GM12801 (cell line): ENCODE results near the gene PERM1.

Source experiments
- CTCF ChIP-seq: IDR thresholded peaks from one replicate; pipeline ENCODE4 v1.5.1; 2011; ENCODE audit warnings: control low read depth; ENCODE audit not compliant: insufficient read length; ENCODE audit errors: extremely low read depth

PERM1 gene

GRCh38 chr1:936348-937264 lies 45.3 kb downstream of the PERM1 start:
- no peak for TF ChIP-seq CTCF

- no peak for TF ChIP-seq CTCF
Measured at GRCh38 chr1:935751-936231, 46.1 kb downstream of the PERM1 start.

GRCh38 chr1:934991-935750 lies 46.7 kb downstream of the PERM1 start:
- TF ChIP-seq CTCF: no peak

- TF ChIP-seq CTCF: no peak
Measured at GRCh38 chr1:933603-933940, 48.3 kb downstream of the PERM1 start.

GRCh38 chr1:932776-933602 lies 48.9 kb downstream of the PERM1 start:
- no peak for TF ChIP-seq CTCF

- TF ChIP-seq CTCF: no peak
Measured at GRCh38 chr1:932173-932510, 49.8 kb downstream of the PERM1 start.
